Smooth muscle cell (in vitro differentiated cells): ENCODE data around the gene PLK1. TPM values are rescaled to one million over a fixed set of nuclear protein-coding genes. Genes with fewer than 3 reads are reported as not detected.

Experiments
- DNase-seq: peaks from one replicate; lab custom pipeline; 2025; ENCODE audit not compliant: unreplicated experiment; lab: John Stamatoyannopoulos, UW
- H2AFZ ChIP-seq: fragments of 200-600 bp; sonication (generic); 2 replicates; pipeline ENCODE4 v1.6.0; 2016; ENCODE audit warnings: antibody characterized with exemption, low read depth, mild to moderate bottlenecking
- H3F3A ChIP-seq: fragments of 200-600 bp; sonication (generic); 2 replicates; pipeline ENCODE4 v1.6.0; 2017; ENCODE audit warnings: antibody characterized with exemption, low read depth
- H3K27ac ChIP-seq: fragments of 200-600 bp; sonication (generic); 2 replicates; pipeline ENCODE4 v1.5.1; 2016; ENCODE audit warnings: low read depth, mild to moderate bottlenecking
- H3K27me3 ChIP-seq: fragments of 200-600 bp; sonication (generic); 2 replicates; pipeline ENCODE4 v1.6.1; 2016; ENCODE audit warnings: low read depth, mild to moderate bottlenecking
- H3K36me3 ChIP-seq: fragments of 200-600 bp; sonication (generic); 2 replicates; pipeline ENCODE4 v1.5.1; 2016; ENCODE audit warnings: low read depth
- H3K4me1 ChIP-seq: fragments of 200-600 bp; sonication (generic); 2 replicates; pipeline ENCODE4 v1.5.1; 2016; ENCODE audit warnings: low read depth
- H3K4me2 ChIP-seq: fragments of 200-600 bp; sonication (generic); 2 replicates; pipeline ENCODE4 v1.6.0; 2016; ENCODE audit warnings: mild to moderate bottlenecking
- H3K4me3 ChIP-seq: fragments of 200-600 bp; sonication (generic); 2 replicates; pipeline ENCODE4 v1.5.1; 2016; ENCODE audit warnings: mild to moderate bottlenecking
- H3K79me2 ChIP-seq: fragments of 200-600 bp; sonication (generic); 2 replicates; pipeline ENCODE4 v1.6.0; 2016; ENCODE audit warnings: low read depth, mild to moderate bottlenecking
- H3K9ac ChIP-seq: fragments of 200-600 bp; sonication (generic); 2 replicates; pipeline ENCODE4 v1.6.0; 2016; ENCODE audit warnings: low read depth
- H3K9me3 ChIP-seq: fragments of 200-600 bp; sonication (generic); replicated peaks from 2 replicates; pipeline ENCODE4 v1.5.1; 2016; ENCODE audit warnings: low read depth
- H4K20me1 ChIP-seq: fragments of 200-600 bp; sonication (generic); 2 replicates; pipeline ENCODE4 v1.6.0; 2016; ENCODE audit warnings: low read depth
- CTCF ChIP-seq: fragments of 200-600 bp; sonication (generic); IDR thresholded peaks from 2 replicates; pipeline ENCODE4 v1.5.1; 2017; ENCODE audit warnings: borderline replicate concordance, mild to moderate bottlenecking, antibody characterized with exemption; ENCODE audit not compliant: insufficient read depth, poor library complexity, severe bottlenecking
- WGBS: methylation state at CpG from one replicate; pipeline ENCODE4 v1.1.7; 2016; ENCODE audit warnings: low lambda C conversion rate; 5-methylcytosine and 5-hydroxymethylcytosine counted together
- polyA plus RNA-seq: library from polyadenylated mRNA; unstranded; fragments of >200 nt; fragmentation: Nextera tagmentation; extraction: Ambion mirVana; gene quantifications from 2 replicates; pipeline ENCODE4 v1.2.1, GENCODE V29; 2016
- total RNA-seq: library from RNA; depleted of rRNA; stranded (reverse); fragments of >200 nt; gene quantifications from 2 replicates; pipeline ENCODE4 v1.2.3, GENCODE V29; 2014

PLK1 gene
- total and polyA plus RNA-seq, 2 experiments from 2014 or later = 15.5 to 29.7 TPM

DNA sequence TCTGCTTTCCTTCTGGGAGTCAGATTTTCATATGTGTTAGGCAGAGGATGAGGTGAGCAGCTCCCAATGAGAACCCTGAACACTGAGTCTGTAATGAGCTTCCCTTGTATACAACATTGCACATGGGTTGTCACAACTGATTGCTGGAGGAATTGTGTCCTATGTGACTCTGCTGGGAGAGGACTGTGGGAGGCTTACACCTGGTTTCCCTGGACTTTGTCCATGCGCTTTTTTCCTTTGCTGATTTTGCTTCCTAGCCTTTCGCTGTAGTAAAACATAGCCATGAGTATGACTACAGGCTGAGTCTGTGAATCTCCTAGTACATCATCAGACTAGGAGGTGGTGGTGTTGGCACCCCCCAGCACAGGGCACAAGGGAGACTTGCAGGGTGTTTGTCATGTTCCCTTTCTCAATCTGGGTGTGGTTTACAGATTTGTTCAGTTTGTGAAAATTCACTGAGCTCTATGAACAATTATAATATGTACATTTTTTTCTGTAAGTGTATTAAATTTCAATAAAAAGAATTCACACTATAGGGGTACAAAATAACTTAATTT lies 1.7 kb upstream of the PLK1 start:
- Histone ChIP-seq H3K36me3 (no peaks in the 10 kb centered on the region), H3K27me3 (no peaks in the 10 kb centered on the region), H3K4me2 (no peak overlapping the region), H3K9me3 (no peaks in the 10 kb centered on the region), H3K9ac (no peak overlapping the region), H3K4me1 (peaks cover 17% of the 10 kb centered on the region), H3K27ac (no peak overlapping the region), H3K79me2 (peaks cover 23% of the 10 kb centered on the region), H2AFZ (no peak overlapping the region), H3K4me3 (no peak overlapping the region), H4K20me1 (peaks cover 15% of the 10 kb centered on the region), H3F3A (no peaks in the 10 kb centered on the region)
- DNase-seq = no peak
- WGBS = 95% methylated on average over 2 of the region's 2 CpGs
- TF ChIP-seq CTCF = no peak

- Histone ChIP-seq H3K27me3 (no peaks in the 10 kb centered on the region), H3F3A (no peaks in the 10 kb centered on the region), H3K9me3 (no peaks in the 10 kb centered on the region), H3K27ac (no peak overlapping the region), H3K4me3 (peak overlapping the region; percentile 70), H2AFZ (peak overlapping the region; percentile 91), H3K4me2 (peak overlapping the region; percentile 95), H3K4me1 (peaks cover 11% of the 10 kb centered on the region), H4K20me1 (peaks cover 15% of the 10 kb centered on the region), H3K79me2 (peaks cover 23% of the 10 kb centered on the region), H3K36me3 (no peaks in the 10 kb centered on the region), H3K9ac (peak overlapping the region; percentile 14)
- no peak for DNase-seq
- WGBS = 0% methylated on average over 22 of the region's 24 CpGs
- TF ChIP-seq CTCF = no peak
Measured at GRCh38 chr16:23679274-23679985, 741 bp downstream of the PLK1 start.

DNA sequence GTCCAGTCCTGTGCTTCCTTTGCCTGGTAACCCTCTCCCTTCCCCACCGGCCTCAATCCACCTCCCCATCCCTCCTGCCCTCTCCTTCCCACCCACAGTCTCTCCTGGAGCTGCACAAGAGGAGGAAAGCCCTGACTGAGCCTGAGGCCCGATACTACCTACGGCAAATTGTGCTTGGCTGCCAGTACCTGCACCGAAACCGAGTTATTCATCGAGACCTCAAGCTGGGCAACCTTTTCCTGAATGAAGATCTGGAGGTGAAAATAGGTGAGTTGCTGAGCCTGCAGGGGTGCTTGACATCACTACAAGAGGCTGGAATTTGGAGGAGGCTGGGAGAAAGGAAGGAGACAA lies 1.3 kb downstream of the PLK1 start:
- H3K36me3 ChIP-seq = no peaks in the 10 kb centered on the region
- no peak overlapping the region for H3K9ac ChIP-seq
- peak overlapping the region; percentile 95 for H3K4me2 ChIP-seq
- 23% methylated on average over 6 of the region's 6 CpGs for WGBS
- no peak overlapping the region for H3K27ac ChIP-seq
- TF ChIP-seq CTCF = no peak
- peaks cover 23% of the 10 kb centered on the region for H3K79me2 ChIP-seq
- DNase-seq = no peak
- no peaks in the 10 kb centered on the region for H3K27me3 ChIP-seq
- no peaks in the 10 kb centered on the region for H3K9me3 ChIP-seq
- H3K4me3 ChIP-seq = peak overlapping the region; percentile 70
- H3K4me1 ChIP-seq = peaks cover 11% of the 10 kb centered on the region
- H3F3A ChIP-seq = no peaks in the 10 kb centered on the region
- H4K20me1 ChIP-seq = peaks cover 15% of the 10 kb centered on the region
- no peak overlapping the region for H2AFZ ChIP-seq

GRCh38 chr16:23682181-23682580 lies 3.5 kb downstream of the PLK1 start:
- no peaks in the 10 kb centered on the region for H3K36me3 ChIP-seq

More at GRCh38 chr16:23682181-23682580, 3.5 kb downstream of the PLK1 start:
- H3K9me3 ChIP-seq = no peaks in the 10 kb centered on the region
- H3K4me2 ChIP-seq = no peak overlapping the region
- peaks cover 23% of the 10 kb centered on the region for H3K79me2 ChIP-seq
- no peak for TF ChIP-seq CTCF
- peaks cover 15% of the 10 kb centered on the region for H4K20me1 ChIP-seq
- H3K27ac ChIP-seq = no peak overlapping the region
- H3K27me3 ChIP-seq = no peaks in the 10 kb centered on the region
- no peak overlapping the region for H3K9ac ChIP-seq
- no peak overlapping the region for H2AFZ ChIP-seq
- WGBS = 91% methylated on average over 1 of the region's 1 CpG
- H3F3A ChIP-seq = no peaks in the 10 kb centered on the region
- H3K4me1 ChIP-seq = peaks cover 11% of the 10 kb centered on the region
- H3K4me3 ChIP-seq = no peak overlapping the region
- DNase-seq = no peak
